ENCODE results near the gene TCAF1. TPM values are rescaled to one million over a fixed set of nuclear protein-coding genes. Genes with fewer than 3 reads are reported as not detected.
"Not testable (repeated sequence)": the region's sequence is repeated elsewhere in the genome, so short reads cannot be mapped to it uniquely, and the experiment has no call there.

The TCAF1 gene
- total and polyA plus RNA-seq, 12 donors: 41.3 to 177 (median 117) TPM

- no peak for DNase-seq
- Histone ChIP-seq H3K27ac (no peak overlapping the region), H3K36me3 (replicated peaks in 1 of 2) (peaks cover 0 to 22% of the 10 kb centered on the region in 2 donors), H3K27me3 (no peaks in the 10 kb centered on the region), H3K4me1 (replicated peaks in 1 of 2) (peaks cover 0 to 15% of the 10 kb centered on the region in 2 donors), H3K4me3 (no peak overlapping the region), H3K9me3 (replicated peaks in 1 of 3) (no peaks in the 10 kb centered on the region)
- TF ChIP-seq CTCF (IDR thresholded peaks at IDR 0.05): no peak
- no peak for TF ChIP-seq POLR2A (IDR thresholded peaks at IDR 0.05)
- intact Hi-C loops (cut with DNase I): no loop called here
- WGBS, 4 donors: 89 to 99% (median 97%) methylated on average over 3 of the region's 3 CpGs
Observed at GRCh38 chr7:143877098-143877497, 24.9 kb downstream of the TCAF1 start.

GRCh38 chr7:143876218-143876617 lies 25.8 kb downstream of the TCAF1 start:
- Histone ChIP-seq H3K36me3 (replicated peaks in 1 of 2) (peaks cover 0 to 22% of the 10 kb centered on the region in 2 donors), H3K27ac (no peak overlapping the region), H3K27me3 (no peaks in the 10 kb centered on the region), H3K4me1 (replicated peaks in 1 of 2) (peaks cover 0 to 10% of the 10 kb centered on the region in 2 donors), H3K9me3 (replicated peaks in 1 of 3) (no peaks in the 10 kb centered on the region), H3K4me3 (no peak overlapping the region)
- WGBS, 4 donors: 92 to 99% (median 95%) methylated on average over 4 to 9 of the region's 9 CpGs
- no peak for DNase-seq
- intact Hi-C loops (cut with DNase I): no loop called here
- TF ChIP-seq POLR2A (IDR thresholded peaks at IDR 0.05): no peak
- TF ChIP-seq CTCF (IDR thresholded peaks at IDR 0.05): no peak

GRCh38 chr7:143873242-143873641 lies 28.7 kb downstream of the TCAF1 start:
- H3K36me3 ChIP-seq (replicated peaks in 1 of 2): peaks cover 0 to 22% of the 10 kb centered on the region in 2 donors
- intact Hi-C loops (cut with DNase I); H3K9me3 ChIP-seq (replicated peaks in 1 of 3); H3K27ac ChIP-seq; H3K4me3 ChIP-seq; DNase-seq; H3K27me3 ChIP-seq; H3K4me1 ChIP-seq (replicated peaks in 1 of 2): not testable (repeated sequence)
- 81 to 94% (median 85%) methylated on average over 3 of the region's 4 CpGs for WGBS, 4 donors

- H3K4me1 ChIP-seq (replicated peaks in 1 of 2); intact Hi-C loops (cut with DNase I); DNase-seq; H3K4me3 ChIP-seq; H3K27me3 ChIP-seq; H3K27ac ChIP-seq; H3K9me3 ChIP-seq (replicated peaks in 1 of 3): not testable (repeated sequence)
- peaks cover 0 to 20% of the 10 kb centered on the region in 2 donors for H3K36me3 ChIP-seq (replicated peaks in 1 of 2)
Observed at GRCh38 chr7:143871534-143871933, 30.4 kb downstream of the TCAF1 start.

GRCh38 chr7:143857994-143858393 lies 44.0 kb downstream of the TCAF1 start:
- intact Hi-C loops (cut with DNase I): not testable (repeated sequence)

GRCh38 chr7:143855443-143855842 lies 46.5 kb downstream of the TCAF1 start:
- intact Hi-C loops (cut with DNase I); DNase-seq: not testable (repeated sequence)

More at GRCh38 chr7:143857994-143858393, 44.0 kb downstream of the TCAF1 start:
- not testable (repeated sequence) for DNase-seq; H3K4me3 ChIP-seq; H3K4me1 ChIP-seq (replicated peaks in 1 of 2); H3K9me3 ChIP-seq (replicated peaks in 1 of 3); H3K27me3 ChIP-seq; H3K27ac ChIP-seq; H3K36me3 ChIP-seq (replicated peaks in 1 of 2)
- WGBS, 4 donors: no CpG with 5 or more reads among the region's 2 CpGs

More at GRCh38 chr7:143855443-143855842, 46.5 kb downstream of the TCAF1 start:
- not testable (repeated sequence) for H3K4me3 ChIP-seq; H3K4me1 ChIP-seq (replicated peaks in 1 of 2); H3K27me3 ChIP-seq; H3K36me3 ChIP-seq (replicated peaks in 1 of 2); H3K9me3 ChIP-seq (replicated peaks in 1 of 3); H3K27ac ChIP-seq
- no CpG with 5 or more reads among the region's 1 CpG for WGBS, 4 donors
